K562 (cell line): Measurements from ENCODE around the gene SF3A2. TPM values are rescaled to one million over a fixed set of nuclear protein-coding genes. Genes with fewer than 3 reads are reported as not detected.

Experiments
- CHD4 ChIP-seq: fragments of 200-600 bp; sonication (generic); IDR thresholded peaks from 3 replicates; pipeline ENCODE4 v1.6.1; 2012; ENCODE audit warnings: low read depth, mild to moderate bottlenecking, mixed read lengths, low read length, inconsistent platforms; ENCODE audit not compliant: insufficient read depth, insufficient replicate concordance, poor library complexity, severe bottlenecking
- CTCFL ChIP-seq: IDR thresholded peaks from 2 replicates; pipeline ENCODE4 v1.6.1; 2011; ENCODE audit warnings: borderline replicate concordance, low read depth, mild to moderate bottlenecking, moderate library complexity, low read length; ENCODE audit not compliant: insufficient read depth, poor library complexity, severe bottlenecking
- E2F5 ChIP-seq: sonication (generic); formaldehyde crosslinking; IDR thresholded peaks from 2 replicates; pipeline ENCODE4 v1.8.0; 2022; ENCODE audit warnings: mild to moderate bottlenecking, missing genetic modification reagents
- E2F6 ChIP-seq, 2 experiments: IDR thresholded peaks; 2 replicates each; pipeline ENCODE4 v1.6.1; 2011; ENCODE audit warnings: borderline replicate concordance in 1 of 2, control low read depth in 1 of 2, low read depth in 1 of 2, low read length in 1 of 2, mild to moderate bottlenecking in 1 of 2, mixed read lengths in 1 of 2, moderate library complexity in 1 of 2; ENCODE audit not compliant: insufficient read depth in 1 of 2, insufficient read length in 1 of 2, poor library complexity in 1 of 2, severe bottlenecking in 1 of 2; ENCODE audit errors: extremely low read depth in 1 of 2
- NFRKB ChIP-seq: fragments of 450-650 bp; IDR thresholded peaks from 2 replicates; pipeline ENCODE4 v1.6.1; 2016; ENCODE audit warnings: low read depth
- NFYB ChIP-seq: IDR thresholded peaks from 2 replicates; pipeline ENCODE4 v1.6.1; 2011; ENCODE audit warnings: mild to moderate bottlenecking, moderate library complexity; ENCODE audit not compliant: insufficient read length; ENCODE audit errors: extremely low read depth
- RBBP5 ChIP-seq: fragments of 200-600 bp; sonication (generic); IDR thresholded peaks from 2 replicates; pipeline ENCODE4 v1.6.1; 2012; ENCODE audit warnings: borderline replicate concordance, mild to moderate bottlenecking, low read length, control low read depth, inconsistent platforms; ENCODE audit not compliant: insufficient read depth, poor library complexity, severe bottlenecking
- TAF15 ChIP-seq: fragments of 200-400 bp; formaldehyde crosslinking; IDR thresholded peaks from 2 replicates; pipeline ENCODE4 v1.6.1; 2017; ENCODE audit warnings: mild to moderate bottlenecking, low read depth, low read length, moderate library complexity
- YBX1 ChIP-seq: fragments of 450-650 bp; IDR thresholded peaks from 2 replicates; pipeline ENCODE4 v1.7.1; 2016; ENCODE audit warnings: mild to moderate bottlenecking
- YY1 ChIP-seq, 3 experiments: IDR thresholded peaks; 2 replicates each; pipeline ENCODE4 v1.6.1; 2011; ENCODE audit warnings: low read length in 2 of 3, mild to moderate bottlenecking in 2 of 3, moderate library complexity in 2 of 3, borderline replicate concordance in 1 of 3, control low read depth in 1 of 3, low read depth in 1 of 3; ENCODE audit not compliant: insufficient read depth in 3 of 3, insufficient replicate concordance in 2 of 3, control insufficient read depth in 1 of 3, insufficient read length in 1 of 3; ENCODE audit errors: extremely low read depth in 1 of 3
- ZNF263 ChIP-seq: sonication (generic); formaldehyde crosslinking; IDR thresholded peaks from 2 replicates; pipeline ENCODE4 v1.8.0; 2022; ENCODE audit warnings: mild to moderate bottlenecking, missing genetic modification reagents, borderline replicate concordance
- ZNF518B ChIP-seq: fragments of 250-450 bp; sonication (Bioruptor Pico); IDR thresholded peaks from 2 replicates; pipeline ENCODE4 v1.5.0; 2021; ENCODE audit warnings: mild to moderate bottlenecking, moderate library complexity
- ZNF551 ChIP-seq: fragments of 250-450 bp; sonication (Bioruptor Pico); IDR thresholded peaks from 2 replicates; pipeline ENCODE4 v1.5.0; 2021; ENCODE audit warnings: mild to moderate bottlenecking, moderate library complexity
- polyA plus RNA-seq, 8 experiments: library from polyadenylated mRNA; depleted of rRNA in 4 of 8; stranded (reverse) in 5 of 8; unstranded in 3 of 8; fragments of >200 nt; fragmentation: Nextera tagmentation in 2 of 8; fragmentation: Illumina TruSeq in 1 of 8; extraction: Ambion mirVana in 2 of 8; extraction: Trizol in 1 of 8; gene quantifications; 2 replicates each; pipeline versions ENCODE4 v1.2.1 to v1.2.3, GENCODE V29; 2011 to 2014; ENCODE audit warnings: inconsistent platforms in 1 of 8, missing spikeins in 1 of 8
- total RNA-seq, 7 experiments: library from RNA; depleted of rRNA in 6 of 7; stranded (reverse); fragments of >200 nt in 6 of 7; fragmentation: Illumina TruSeq in 2 of 7; extraction: Trizol in 2 of 7; gene quantifications; 2 replicates each; pipeline versions ENCODE4 v1.2.1 to v1.2.3, GENCODE V29; 2011 to 2021; ENCODE audit warnings: low replicate concordance in 1 of 7

The SF3A2 gene
- total and polyA plus RNA-seq, 9 of the 15 experiments (the other 6 are each of a cell fraction or from before 2014, with no cell fraction given) = 0.17 to 194 (median 22.8) TPM

- TF ChIP-seq YY1 (IDR thresholded peaks at IDR 0.05; ENCODE audit: borderline replicate concordance in 1 of 3, control insufficient read depth in 1 of 3, extremely low read depth in 1 of 3, insufficient read depth in 3 of 3, insufficient read length in 1 of 3, insufficient replicate concordance in 2 of 3, low read depth in 1 of 3, low read length in 2 of 3) = peak in 1 of 3 experiments; percentile 8
- no peak for TF ChIP-seq ZNF518B
- TF ChIP-seq ZNF551 (CRISPR knock-in tag) = no peak
- peak; percentile 59 for TF ChIP-seq RBBP5
- no peak for TF ChIP-seq CTCFL
- TF ChIP-seq NFYB = no peak
- no peak for TF ChIP-seq ZNF263
- no peak for TF ChIP-seq CHD4
- peak in 1 of 2 experiments; percentile 37 for TF ChIP-seq E2F6 (IDR thresholded peaks at IDR 0.05; ENCODE audit: borderline replicate concordance in 1 of 2, extremely low read depth in 1 of 2, insufficient read depth in 1 of 2, insufficient read length in 1 of 2, low read depth in 1 of 2, low read length in 1 of 2, poor library complexity in 1 of 2, severe bottlenecking in 1 of 2)
- no peak for TF ChIP-seq YBX1
- TF ChIP-seq TAF15 = no peak
- no peak for TF ChIP-seq NFRKB
- TF ChIP-seq E2F5 = no peak
These were observed 45.6 kb downstream of the SF3A2 start, which contains the start of gene PEAK3 (continued) for GRCh38 chr19:2282062-2282861.
